Nephron (organoid): Measurements from ENCODE around the gene CAPN11.
"Not testable (repeated sequence)": the region's sequence is repeated elsewhere in the genome, so short reads cannot be mapped to it uniquely, and the experiment has no call there.

Source experiments
- H3K27ac Mint-ChIP-seq, 3 experiments: 2 replicates each; pipeline ENCODE4 v1.8.0; 2020; ENCODE audit warnings: mixed read lengths in 3 of 3, mild to moderate bottlenecking in 2 of 3, moderate library complexity in 1 of 3
- H3K27me3 Mint-ChIP-seq: 2 replicates; pipeline ENCODE4 v1.8.0; 2021; ENCODE audit warnings: low read depth, mild to moderate bottlenecking, moderate library complexity, mixed read lengths
- H3K36me3 Mint-ChIP-seq: 2 replicates; pipeline ENCODE4 v1.8.0; 2020; ENCODE audit warnings: low read depth, mixed read lengths
- H3K4me1 Mint-ChIP-seq: 2 replicates; pipeline ENCODE4 v1.8.0; 2020; ENCODE audit warnings: mixed read lengths
- H3K4me3 Mint-ChIP-seq, 3 experiments: 2 replicates each; pipeline ENCODE4 v1.8.0; 2020; ENCODE audit warnings: mild to moderate bottlenecking in 3 of 3, mixed read lengths in 3 of 3, moderate library complexity in 2 of 3
- H3K9me3 Mint-ChIP-seq: 2 replicates; pipeline ENCODE4 v1.8.0; 2020; ENCODE audit warnings: mixed read lengths
- TF ChIP-seq, protein P1 (sequence below), 3 experiments: fragments of 200-600 bp; sonication (generic); IDR thresholded peaks; one replicate each; pipeline ENCODE4 v1.5.0; 2021; ENCODE audit warnings: antibody characterized with exemption in 3 of 3; ENCODE audit not compliant: unreplicated experiment in 3 of 3

The CAPN11 gene

DNA sequence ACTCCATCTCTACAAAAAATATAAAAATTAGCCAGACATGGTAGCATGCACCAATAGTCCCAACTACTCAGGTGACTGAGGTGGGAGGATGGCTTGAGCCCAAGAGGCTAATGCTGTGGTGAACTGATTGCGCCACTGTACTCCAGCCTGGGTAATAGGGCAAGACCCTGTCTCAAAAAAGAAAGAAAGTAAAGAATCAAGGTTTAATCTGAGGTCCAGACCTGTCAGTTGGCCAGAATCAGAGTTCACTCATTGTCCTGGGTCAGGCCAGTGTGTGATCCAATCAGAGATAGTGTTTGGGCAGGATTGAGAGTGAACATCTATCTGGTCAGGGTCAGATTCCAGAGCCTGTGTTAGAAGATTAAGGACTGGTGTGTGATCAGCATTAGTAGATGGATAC, 15.8 kb upstream of the CAPN11 start:
- Mint-ChIP-seq H3K27ac (no peak overlapping the region), H3K4me3 (no peak overlapping the region), H3K27me3 (no peaks in the 10 kb centered on the region), H3K36me3 (peaks cover 69% of the 10 kb centered on the region), H3K4me1 (no peaks in the 10 kb centered on the region), H3K9me3 (no peaks in the 10 kb centered on the region)
- TF ChIP-seq, protein P1, sequence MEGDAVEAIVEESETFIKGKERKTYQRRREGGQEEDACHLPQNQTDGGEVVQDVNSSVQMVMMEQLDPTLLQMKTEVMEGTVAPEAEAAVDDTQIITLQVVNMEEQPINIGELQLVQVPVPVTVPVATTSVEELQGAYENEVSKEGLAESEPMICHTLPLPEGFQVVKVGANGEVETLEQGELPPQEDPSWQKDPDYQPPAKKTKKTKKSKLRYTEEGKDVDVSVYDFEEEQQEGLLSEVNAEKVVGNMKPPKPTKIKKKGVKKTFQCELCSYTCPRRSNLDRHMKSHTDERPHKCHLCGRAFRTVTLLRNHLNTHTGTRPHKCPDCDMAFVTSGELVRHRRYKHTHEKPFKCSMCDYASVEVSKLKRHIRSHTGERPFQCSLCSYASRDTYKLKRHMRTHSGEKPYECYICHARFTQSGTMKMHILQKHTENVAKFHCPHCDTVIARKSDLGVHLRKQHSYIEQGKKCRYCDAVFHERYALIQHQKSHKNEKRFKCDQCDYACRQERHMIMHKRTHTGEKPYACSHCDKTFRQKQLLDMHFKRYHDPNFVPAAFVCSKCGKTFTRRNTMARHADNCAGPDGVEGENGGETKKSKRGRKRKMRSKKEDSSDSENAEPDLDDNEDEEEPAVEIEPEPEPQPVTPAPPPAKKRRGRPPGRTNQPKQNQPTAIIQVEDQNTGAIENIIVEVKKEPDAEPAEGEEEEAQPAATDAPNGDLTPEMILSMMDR (IDR thresholded peaks at IDR 0.05; ENCODE audit: unreplicated experiment in 3 of 3) = no peak

DNA sequence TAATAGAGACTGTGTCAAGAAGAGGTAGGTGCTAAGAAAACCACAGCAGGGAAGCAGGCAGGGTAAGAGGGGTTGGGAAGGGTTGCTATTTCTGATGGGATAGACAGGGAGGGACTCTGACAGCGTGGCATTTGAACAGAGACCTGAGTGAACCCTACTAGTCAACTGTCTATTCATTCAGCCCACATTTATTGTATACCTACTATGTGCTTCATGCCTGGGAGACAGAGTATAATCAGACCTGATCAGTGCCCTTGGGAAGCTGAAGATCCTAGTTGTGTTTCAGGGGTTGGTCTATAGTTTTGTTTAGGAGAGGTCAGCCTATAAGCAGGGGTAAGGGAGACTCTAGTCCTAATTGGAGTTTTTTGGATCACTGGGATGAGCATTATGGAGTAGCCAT, 14.9 kb upstream of the CAPN11 start:
- Mint-ChIP-seq H3K4me1 (no peaks in the 10 kb centered on the region), H3K36me3 (peaks cover 76% of the 10 kb centered on the region), H3K9me3 (no peaks in the 10 kb centered on the region), H3K27me3 (no peaks in the 10 kb centered on the region), H3K4me3 (no peak overlapping the region), H3K27ac (no peak overlapping the region)
- TF ChIP-seq, protein P1 (IDR thresholded peaks at IDR 0.05; ENCODE audit: unreplicated experiment in 3 of 3) = no peak

DNA sequence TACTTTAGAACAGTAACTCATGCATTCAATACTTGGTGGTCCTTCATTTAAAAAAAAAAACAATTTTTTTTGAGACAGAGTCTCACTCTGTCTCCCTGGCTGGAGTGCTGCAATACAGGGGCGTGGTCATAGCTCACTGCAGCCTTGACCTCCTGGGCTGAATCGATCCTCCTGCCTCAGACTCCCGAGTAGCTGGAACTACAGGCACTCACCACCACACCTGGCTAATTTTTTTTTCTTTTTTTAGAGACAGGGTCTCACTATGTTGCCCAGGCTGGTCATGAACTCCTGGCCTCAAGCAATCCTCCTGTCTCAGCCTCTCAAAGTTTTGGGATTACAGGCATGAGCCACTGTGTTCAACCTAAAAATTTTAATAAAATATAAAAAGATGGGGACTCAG, 14.1 kb upstream of the CAPN11 start:
- H3K4me1 Mint-ChIP-seq, H3K27me3 Mint-ChIP-seq, H3K4me3 Mint-ChIP-seq, H3K27ac Mint-ChIP-seq, H3K9me3 Mint-ChIP-seq: not testable (repeated sequence)
- peaks cover 77% of the 10 kb centered on the region for H3K36me3 Mint-ChIP-seq

DNA sequence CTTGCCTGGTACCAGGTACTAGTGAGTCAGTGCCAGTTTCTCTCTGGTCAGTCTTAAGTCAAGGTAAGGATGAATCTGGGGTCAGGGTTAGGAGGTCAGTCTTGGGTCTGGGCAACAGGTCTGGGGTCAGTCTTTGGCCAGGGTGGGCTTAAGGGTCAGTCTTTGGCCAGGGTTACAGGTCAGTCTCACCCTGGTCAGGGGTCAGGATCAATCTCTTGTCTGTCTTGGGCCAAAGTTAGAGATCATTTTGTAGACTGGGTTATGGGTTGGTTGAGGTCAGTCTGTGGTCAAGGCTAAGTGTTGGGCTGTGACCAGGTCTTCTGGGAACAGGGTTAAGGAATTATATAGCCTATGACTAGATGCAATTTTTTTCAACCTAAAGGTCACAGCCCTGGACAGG, 12.8 kb upstream of the CAPN11 start:
- Mint-ChIP-seq H3K4me1 (no peaks in the 10 kb centered on the region), H3K4me3 (no peak overlapping the region), H3K27me3 (no peaks in the 10 kb centered on the region), H3K27ac (no peak overlapping the region), H3K36me3 (peaks cover 70% of the 10 kb centered on the region), H3K9me3 (no peaks in the 10 kb centered on the region)
- TF ChIP-seq, protein P1 (IDR thresholded peaks at IDR 0.05; ENCODE audit: unreplicated experiment in 3 of 3) = no peak

DNA sequence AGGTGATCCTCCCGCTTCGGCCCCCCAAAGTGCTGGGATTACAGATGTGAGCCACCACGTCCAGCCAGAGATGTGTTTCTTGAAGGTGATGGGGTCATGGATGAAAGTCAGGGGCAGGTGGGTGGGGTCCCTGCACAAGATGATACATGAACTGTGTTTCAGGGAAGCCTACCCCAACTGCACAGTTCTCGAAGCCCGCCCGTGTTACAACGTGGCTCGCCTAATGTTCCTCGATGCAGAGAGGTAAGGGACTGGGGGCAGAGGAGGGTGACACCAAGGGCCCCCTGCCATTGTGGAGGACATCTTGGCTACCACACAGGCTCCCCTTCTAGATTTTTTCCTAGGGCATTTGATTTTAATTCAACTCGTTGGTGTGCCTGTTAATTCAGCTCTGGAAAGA, 11.9 kb upstream of the CAPN11 start:
- Mint-ChIP-seq H3K9me3 (no peaks in the 10 kb centered on the region), H3K4me3 (no peak overlapping the region), H3K4me1 (no peaks in the 10 kb centered on the region), H3K27ac (no peak overlapping the region), H3K36me3 (peaks cover 65% of the 10 kb centered on the region), H3K27me3 (no peaks in the 10 kb centered on the region)
- TF ChIP-seq, protein P1 (IDR thresholded peaks at IDR 0.05; ENCODE audit: unreplicated experiment in 3 of 3) = no peak

DNA sequence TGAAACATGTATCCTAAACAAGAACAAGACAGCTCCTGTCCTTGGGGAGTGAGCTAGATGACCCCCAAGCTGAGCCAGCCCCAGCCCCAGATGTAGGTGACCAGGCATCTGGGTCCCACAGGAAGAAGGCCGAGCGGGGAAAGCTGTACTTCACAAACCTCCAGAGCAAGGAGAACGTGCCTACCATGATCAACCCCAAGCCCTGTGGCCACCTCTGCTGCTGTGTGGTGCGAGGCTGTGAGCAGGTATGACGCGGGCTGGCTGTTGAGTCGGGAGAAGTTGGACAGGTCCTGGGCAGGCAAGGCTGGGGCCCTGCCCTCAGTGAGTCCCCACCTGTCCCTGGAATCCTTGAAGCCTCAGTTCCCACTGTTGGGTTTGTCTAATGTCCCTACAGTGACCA, 11.4 kb upstream of the CAPN11 start:
- Mint-ChIP-seq H3K4me3 (no peak overlapping the region), H3K27ac (no peak overlapping the region), H3K4me1 (no peaks in the 10 kb centered on the region), H3K9me3 (no peaks in the 10 kb centered on the region), H3K27me3 (no peaks in the 10 kb centered on the region), H3K36me3 (peaks cover 65% of the 10 kb centered on the region)
- TF ChIP-seq, protein P1 (IDR thresholded peaks at IDR 0.05; ENCODE audit: unreplicated experiment in 3 of 3) = no peak
